ENCODE results near the gene DYNLT1.
A peak's percentile ranks its signal among the peaks of the same experiment; 100 is the strongest.
"Not testable (repeated sequence)": the region's sequence is repeated elsewhere in the genome, so short reads cannot be mapped to it uniquely, and the experiment has no call there.

DYNLT1 gene

GRCh38 chr6:158628542-158628941 is 16.0 kb downstream of the DYNLT1 start:
- peak in 3 of 42 donors; percentile 20 to 34 (median 28) for DNase-seq
- intact Hi-C loops (cut with DNase I), result no loop called here

GRCh38 chr6:158627940-158628211 is 16.7 kb downstream of the DYNLT1 start:
- intact Hi-C loops (cut with DNase I), result no loop called here
- DNase-seq, result peak in 2 of 42 donors; percentile 26 to 36

- intact Hi-C loops (cut with DNase I), result no loop called here
- DNase-seq, result peak in 2 of 42 donors; percentile 18 to 33
These were observed 17.2 kb downstream of the DYNLT1 start for GRCh38 chr6:158627168-158627939.

- peak in 2 of 42 donors; percentile 23 to 30 for DNase-seq
- intact Hi-C loops (cut with DNase I), result no loop called here
These were observed 18.0 kb downstream of the DYNLT1 start for GRCh38 chr6:158626360-158627167.

GRCh38 chr6:158625881-158626305 is 18.6 kb downstream of the DYNLT1 start:
- DNase-seq, result peak in 2 of 42 donors; percentile 34 to 38
- intact Hi-C loops (cut with DNase I), result no loop called here

GRCh38 chr6:158624684-158625682 is 19.6 kb downstream of the DYNLT1 start:
- DNase-seq, result peak in 40 of 42 donors; percentile 35 to 92 (median 69)
- intact Hi-C loops (cut with DNase I), result no loop called here

GRCh38 chr6:158622545-158623190 is 21.9 kb downstream of the DYNLT1 start:
- peak in 2 of 42 donors; percentile 19 to 34 for DNase-seq
- intact Hi-C loops (cut with DNase I), result no loop called here

- DNase-seq, result peak in 3 of 42 donors; percentile 24 to 33 (median 29)
- intact Hi-C loops (cut with DNase I), result no loop called here
These were observed 22.6 kb downstream of the DYNLT1 start for GRCh38 chr6:158621694-158622544.

GRCh38 chr6:158620963-158621693 is 23.4 kb downstream of the DYNLT1 start:
- intact Hi-C loops (cut with DNase I), result no loop called here
- peak in 3 of 42 donors; percentile 18 to 29 (median 26) for DNase-seq

- DNase-seq, result peak in 4 of 42 donors; percentile 12 to 35 (median 28)
- intact Hi-C loops (cut with DNase I), result no loop called here
These were observed 24.4 kb downstream of the DYNLT1 start for GRCh38 chr6:158619922-158620801.

- DNase-seq; intact Hi-C loops (cut with DNase I): not testable (repeated sequence)
These were observed 26.3 kb downstream of the DYNLT1 start for GRCh38 chr6:158618289-158618688.

GRCh38 chr6:158614606-158615005 is 29.9 kb downstream of the DYNLT1 start:
- DNase-seq; intact Hi-C loops (cut with DNase I): not testable (repeated sequence)

GRCh38 chr6:158611541-158612370 is 32.8 kb downstream of the DYNLT1 start:
- intact Hi-C loops (cut with DNase I), result no loop called here
- DNase-seq, result peak in 35 of 42 donors; percentile 10 to 75 (median 52)

- peak in 4 of 42 donors; percentile 6 to 19 (median 14) for DNase-seq
- intact Hi-C loops (cut with DNase I), result no loop called here
These were observed 33.5 kb downstream of the DYNLT1 start for GRCh38 chr6:158611039-158611438.

Data from head of caudate nucleus (tissue), 42 donors.